Astrocyte (in vitro differentiated cells and primary cell): ENCODE results near the gene PGP.

ENCODE experiments used
- CTCF ChIP-seq: IDR thresholded peaks from 2 replicates; pipeline ENCODE4 v1.5.1; 2011; ENCODE audit warnings: low read depth, mild to moderate bottlenecking, inconsistent platforms, low read length, moderate library complexity; ENCODE audit not compliant: insufficient read depth
- EZH2 ChIP-seq: IDR thresholded peaks from 2 replicates; pipeline ENCODE4 v1.6.1; 2012; ENCODE audit warnings: mild to moderate bottlenecking, low read length, inconsistent platforms; ENCODE audit not compliant: insufficient read depth

GRCh38 chr16:2200313-2200712, 14.3 kb downstream of the PGP start:
- TF ChIP-seq CTCF (no peak), EZH2 (no peak)
